Neural progenitor cell (in vitro differentiated cells): ENCODE results near the gene AOC3.

Experiments
- CTCF ChIP-seq: fragments of 200-600 bp; sonication (generic); IDR thresholded peaks from 2 replicates; pipeline ENCODE4 v1.5.1; 2017; ENCODE audit warnings: antibody characterized with exemption, mild to moderate bottlenecking
- EZH2 ChIP-seq: fragments of 200-600 bp; sonication (generic); IDR thresholded peaks from 2 replicates; pipeline ENCODE4 v1.6.1; 2017; ENCODE audit warnings: antibody characterized with exemption, mild to moderate bottlenecking, moderate library complexity

- no peak for TF ChIP-seq CTCF
- TF ChIP-seq EZH2, result no peak
These were observed 15.2 kb downstream of the AOC3 start for GRCh38 chr17:42866216-42866615.
